Left renal pelvis (tissue), 4 donors: ENCODE measurements around the gene NPHS2. TPM values are rescaled to one million over a fixed set of nuclear protein-coding genes. Genes with fewer than 3 reads are reported as not detected.

Source experiments
- DNase-seq, 4 donors: peaks; one replicate each; pipeline ENCODE4 v3.0.0-alpha.2; 2013; ENCODE audit warnings: low read depth in 4 of 4, low spot score in 3 of 4
- polyA plus RNA-seq, 4 donors: library from polyadenylated mRNA; unstranded; fragments of 120-200 nt; gene quantifications; one replicate each; pipeline ENCODE4 v1.2.1, GENCODE V29; 2013; ENCODE audit not compliant: insufficient read length in 4 of 4

NPHS2 gene
- polyA plus RNA-seq, result 100 to 1,000 TPM in 3 of 4 donors, 1 to 10 TPM in 1; 5.0 to 444 (median 386) TPM

DNA sequence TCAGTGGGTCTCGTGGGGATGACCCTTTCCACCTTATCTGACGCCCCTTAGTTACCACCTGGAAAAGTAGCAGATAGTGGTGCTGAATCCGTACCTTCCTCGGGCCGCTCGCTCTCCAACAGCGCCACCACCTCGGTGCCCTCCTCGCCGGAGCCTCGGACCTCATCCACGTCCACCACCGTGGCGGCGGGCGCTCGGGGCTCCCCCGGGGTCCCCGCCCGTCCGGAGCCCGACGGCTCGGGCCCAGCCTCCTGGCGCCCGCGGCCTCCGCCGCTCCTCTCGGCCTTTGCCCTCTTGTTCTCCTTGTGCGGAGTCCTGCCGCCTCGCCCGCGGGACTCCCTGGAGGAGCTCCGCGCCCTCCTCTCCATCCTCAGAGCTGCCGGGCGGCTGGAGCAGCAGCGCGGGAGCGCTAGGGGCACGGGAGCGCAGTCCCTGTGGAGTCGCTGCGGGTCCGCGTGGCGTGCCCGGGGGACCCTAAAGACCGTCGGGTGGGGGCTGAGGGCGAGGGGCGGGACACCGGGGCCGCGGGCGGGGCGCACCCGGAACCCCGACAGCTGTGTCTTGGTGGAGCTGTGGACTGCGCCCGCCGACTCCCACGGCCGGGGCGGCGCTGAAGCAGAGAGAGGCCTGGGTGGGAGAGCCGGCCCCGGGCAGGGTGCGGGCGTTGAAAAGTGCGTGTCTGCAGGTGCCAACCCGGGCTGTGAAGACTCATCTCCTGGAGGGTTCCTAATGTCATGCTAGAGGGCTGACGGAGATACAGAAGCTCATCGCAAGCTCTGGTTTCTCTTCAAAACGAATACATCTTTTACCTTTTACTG lies at the start of gene NPHS2:
Gene NPHS2, minus strand, starts transcription at position 452 of the 818 bp plus-strand sequence. Its CDS starts 84 bp downstream, at position 368.
- no peak for DNase-seq

DNA sequence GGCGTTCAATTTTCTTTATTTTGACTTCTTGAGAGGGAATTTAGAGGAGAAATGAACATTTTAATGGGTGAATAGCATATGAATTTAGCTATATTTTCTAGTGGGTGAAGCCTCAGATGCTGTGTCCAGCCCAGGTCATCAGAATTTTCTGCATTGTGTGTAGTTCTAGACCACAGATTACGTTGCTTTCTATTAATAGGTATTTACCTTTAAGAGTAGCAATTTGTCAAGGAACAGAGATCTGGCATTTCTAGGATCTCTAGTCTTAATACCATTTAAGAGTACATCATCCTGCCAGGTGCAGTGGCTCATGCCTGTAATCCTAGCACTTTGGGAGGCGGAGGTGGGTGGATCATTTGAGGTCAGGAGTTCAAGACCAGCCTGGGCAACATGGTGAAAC lies 36.6 kb upstream of the NPHS2 start:
- DNase-seq, result no peak

DNA sequence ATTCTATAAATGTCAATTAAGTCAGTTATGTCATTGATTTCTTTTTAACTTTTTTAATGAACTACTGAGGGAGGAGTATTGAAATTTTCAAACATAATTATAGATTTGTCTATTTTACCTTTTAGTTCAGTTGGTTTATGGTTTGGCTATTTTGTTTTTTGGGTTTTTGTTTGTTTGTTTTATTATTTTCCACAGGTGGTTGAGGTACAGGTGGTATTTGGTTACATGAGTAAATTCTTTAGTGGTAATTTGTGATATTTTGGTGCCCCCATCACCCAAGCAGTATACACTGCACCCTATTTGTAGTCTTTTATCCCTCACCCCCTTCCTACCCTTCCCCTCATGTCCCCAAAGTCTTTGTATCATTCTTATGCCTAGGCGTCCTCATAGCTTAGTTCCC lies 25.3 kb upstream of the NPHS2 start:
- no peak for DNase-seq

DNA sequence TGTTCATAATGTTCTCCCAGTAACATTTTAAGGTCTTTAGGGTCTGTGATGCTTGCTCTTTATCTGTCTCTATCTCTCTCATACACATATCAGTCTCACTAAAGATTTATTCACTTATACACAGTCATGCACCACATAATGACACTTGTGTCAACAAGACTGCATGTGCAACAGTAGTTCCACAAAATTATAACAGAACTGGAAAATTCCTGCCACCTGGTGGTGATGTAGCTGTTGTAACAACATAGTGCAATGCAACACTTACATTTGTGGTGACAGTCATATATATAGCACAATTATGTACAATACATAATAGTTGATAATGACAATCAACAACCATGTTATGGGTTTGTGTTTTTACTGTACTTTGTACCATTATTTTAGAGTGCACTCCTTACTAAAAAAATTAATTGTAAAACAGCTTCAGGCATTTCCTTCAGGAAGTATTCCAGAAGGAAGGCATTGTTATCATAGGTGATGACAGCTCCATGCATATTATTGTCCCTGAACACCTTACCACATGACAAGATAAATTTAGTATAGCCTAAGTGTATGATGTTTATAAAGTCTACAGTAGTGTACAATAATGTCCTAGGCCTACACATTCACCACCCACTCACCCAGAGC lies 24.0 kb upstream of the NPHS2 start:
- DNase-seq, result no peak

DNA sequence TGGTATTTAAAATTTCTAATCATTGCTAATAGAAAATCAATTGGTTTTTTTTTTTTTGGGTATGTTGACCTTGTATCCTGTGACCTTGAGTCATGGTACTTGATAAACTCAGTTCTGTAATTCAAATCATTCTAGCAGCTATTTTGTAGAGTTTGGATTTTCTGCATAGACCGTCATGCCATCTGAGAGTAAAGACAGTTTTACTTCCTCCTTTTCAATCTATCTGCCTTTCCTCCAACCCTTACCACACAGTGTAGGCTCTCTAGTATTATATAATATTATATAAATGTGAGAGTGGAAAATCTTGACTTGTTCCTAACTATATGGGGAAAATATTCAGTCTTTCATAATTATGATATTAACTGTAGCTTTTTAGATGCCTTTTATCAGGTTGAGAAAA lies 22.9 kb upstream of the NPHS2 start:
- no peak for DNase-seq

DNA sequence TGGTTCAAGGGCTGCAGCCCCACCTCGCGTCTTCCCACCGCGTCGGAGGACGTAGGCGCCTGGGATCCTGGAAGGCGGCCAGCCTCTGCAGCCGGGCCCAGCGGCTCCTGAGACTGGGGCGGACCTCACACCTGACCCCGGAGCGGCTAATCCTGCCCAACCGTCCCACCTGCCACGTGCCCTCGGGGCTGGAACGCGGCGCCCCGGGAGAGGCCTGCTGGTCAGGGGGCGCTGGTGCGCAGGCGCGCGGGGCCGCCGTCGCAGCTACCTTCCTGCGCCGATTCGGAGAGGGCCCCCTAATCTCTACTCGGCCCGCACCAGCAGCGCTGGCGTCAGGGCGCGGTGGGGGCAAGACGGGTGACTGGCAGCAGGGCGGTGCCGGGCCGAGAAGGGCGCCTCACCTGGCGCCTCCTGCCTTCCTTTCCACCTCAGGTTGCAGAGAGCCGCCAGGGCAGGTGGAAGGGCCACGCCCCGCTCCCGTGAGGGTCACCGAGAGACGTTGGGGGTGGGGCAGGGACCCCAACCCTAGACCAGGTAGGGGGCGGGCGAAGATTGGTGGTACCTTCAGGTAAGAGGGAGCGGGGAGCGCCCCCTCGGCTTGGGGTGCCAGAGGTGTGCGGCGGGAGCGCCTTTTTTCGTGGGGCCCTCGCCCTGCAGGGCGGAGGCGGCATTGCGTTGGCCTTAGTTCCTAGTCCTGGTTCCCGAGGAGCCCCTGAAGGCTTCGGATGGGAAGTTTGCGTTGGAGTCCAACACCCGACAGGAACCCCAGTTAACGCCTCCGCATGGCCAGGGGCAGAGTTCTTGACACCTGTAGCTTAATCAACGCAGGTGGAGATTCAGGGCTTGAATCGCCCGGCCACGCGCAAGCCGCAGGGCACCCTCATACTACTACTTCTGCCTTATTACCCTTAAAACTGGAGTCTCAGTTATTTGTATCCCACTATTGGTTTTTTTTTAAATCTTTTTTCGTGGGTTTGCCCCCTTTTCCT lies 16.1 kb upstream of the NPHS2 start, which contains the start of gene TDRD5:
Gene TDRD5, plus strand, starts transcription at position 241 of the 989 bp plus-strand sequence. CDS start 784 bp downstream, outside the sequence.
- DNase-seq, result no peak

DNA sequence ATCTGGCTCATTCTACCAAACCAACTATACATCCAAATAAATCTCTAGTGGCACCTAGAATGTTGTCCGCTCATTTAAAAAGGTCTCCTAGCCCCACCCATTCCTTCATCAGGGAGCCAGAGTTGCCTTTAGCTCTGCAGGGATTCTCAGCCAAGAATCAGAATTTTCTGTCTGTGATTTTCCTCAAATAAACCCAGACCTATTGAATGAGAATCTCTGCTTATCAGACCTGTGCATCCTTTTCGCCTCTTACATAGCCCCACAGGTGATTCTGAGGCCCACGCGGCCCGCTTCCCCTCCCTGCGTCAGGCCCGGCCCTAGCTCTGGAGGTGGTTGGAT lies 15.5 kb upstream of the NPHS2 start:
- DNase-seq, result no peak

DNA sequence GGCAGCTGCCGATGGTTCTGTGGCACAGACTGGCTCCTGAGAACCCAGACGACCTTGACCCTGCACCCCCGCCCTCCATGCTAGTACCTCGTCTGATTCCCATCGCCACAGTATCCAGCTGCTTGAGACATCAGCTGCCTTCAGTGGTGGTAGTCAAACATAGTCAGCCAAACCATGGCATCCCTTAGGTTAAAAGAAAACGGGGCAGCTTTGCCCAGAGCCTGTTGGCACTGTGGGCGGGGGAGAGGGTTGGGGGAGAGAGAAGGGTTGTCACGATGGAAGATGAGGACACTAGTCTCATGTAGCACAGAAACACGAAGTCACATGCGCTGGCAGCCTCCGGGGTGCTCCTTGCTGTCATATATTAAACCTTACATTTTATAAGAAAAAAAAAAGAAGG lies 14.9 kb upstream of the NPHS2 start:
- no peak for DNase-seq

DNA sequence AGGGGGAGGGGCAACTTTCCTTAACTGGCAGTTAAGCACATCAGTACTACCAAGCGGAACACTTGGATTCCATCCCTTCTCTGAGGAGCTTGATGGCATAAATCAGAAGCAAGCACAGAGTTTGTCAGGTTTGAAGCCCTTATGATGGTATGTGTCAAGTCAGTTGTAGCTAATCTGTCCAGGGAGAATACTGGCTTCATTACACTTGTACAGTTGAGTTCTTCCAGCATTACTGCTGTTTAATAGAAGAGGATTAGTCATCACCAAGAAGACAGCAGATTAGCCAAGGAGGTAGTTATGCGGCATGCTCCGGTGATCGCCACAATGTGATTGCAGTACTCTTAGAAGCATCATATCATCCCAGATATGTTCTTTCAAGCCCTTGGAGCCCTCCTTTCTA lies 13.8 kb upstream of the NPHS2 start:
- DNase-seq, result no peak

DNA sequence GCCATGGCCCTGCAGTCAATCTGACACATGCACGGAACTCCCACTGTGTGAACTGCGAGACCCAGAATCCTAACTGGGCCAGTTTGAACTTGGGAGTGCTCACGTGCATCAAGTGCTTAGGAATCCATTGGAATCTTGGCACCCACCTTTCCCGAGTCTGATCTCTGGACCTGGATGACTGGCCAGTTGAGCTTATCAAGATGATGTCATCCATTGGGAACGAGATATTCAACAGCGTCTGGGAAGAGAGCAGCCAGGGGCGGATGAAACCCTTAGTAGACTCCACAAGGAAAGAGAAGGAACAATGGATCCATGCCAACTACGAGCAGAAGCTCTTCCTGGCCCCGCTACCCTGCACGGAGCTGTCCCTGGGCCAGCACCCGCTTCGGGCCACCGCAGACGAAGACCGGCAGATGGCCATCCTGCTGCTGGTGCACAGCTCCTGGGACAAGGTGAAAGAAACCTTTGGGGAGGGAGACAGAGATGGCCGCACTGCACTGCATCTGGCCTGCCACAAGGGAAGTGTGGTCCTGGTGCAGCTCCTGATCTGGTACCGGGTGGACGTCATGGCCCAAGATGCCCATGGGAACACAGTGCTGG lies 12.8 kb upstream of the NPHS2 start:
- no peak for DNase-seq

DNA sequence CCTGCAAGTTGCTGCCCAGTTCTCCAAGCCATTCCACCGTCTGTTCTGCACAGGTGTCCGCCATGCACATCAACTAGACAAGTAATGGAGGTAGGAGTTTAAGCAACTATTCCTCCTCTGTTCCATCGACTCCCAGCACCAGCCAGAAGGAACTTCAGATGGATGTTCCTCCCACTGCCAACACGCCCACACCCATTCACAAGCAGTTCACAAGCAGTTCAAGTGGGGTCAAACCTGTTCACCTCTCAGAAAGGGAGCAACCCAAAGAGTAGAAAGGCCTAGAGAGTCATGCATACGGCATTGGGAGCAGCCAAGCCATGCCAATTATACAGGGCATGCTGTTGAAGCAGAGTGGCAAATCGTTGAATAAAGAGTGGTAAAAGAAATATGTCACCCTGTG lies 11.6 kb upstream of the NPHS2 start:
- DNase-seq, result no peak

DNA sequence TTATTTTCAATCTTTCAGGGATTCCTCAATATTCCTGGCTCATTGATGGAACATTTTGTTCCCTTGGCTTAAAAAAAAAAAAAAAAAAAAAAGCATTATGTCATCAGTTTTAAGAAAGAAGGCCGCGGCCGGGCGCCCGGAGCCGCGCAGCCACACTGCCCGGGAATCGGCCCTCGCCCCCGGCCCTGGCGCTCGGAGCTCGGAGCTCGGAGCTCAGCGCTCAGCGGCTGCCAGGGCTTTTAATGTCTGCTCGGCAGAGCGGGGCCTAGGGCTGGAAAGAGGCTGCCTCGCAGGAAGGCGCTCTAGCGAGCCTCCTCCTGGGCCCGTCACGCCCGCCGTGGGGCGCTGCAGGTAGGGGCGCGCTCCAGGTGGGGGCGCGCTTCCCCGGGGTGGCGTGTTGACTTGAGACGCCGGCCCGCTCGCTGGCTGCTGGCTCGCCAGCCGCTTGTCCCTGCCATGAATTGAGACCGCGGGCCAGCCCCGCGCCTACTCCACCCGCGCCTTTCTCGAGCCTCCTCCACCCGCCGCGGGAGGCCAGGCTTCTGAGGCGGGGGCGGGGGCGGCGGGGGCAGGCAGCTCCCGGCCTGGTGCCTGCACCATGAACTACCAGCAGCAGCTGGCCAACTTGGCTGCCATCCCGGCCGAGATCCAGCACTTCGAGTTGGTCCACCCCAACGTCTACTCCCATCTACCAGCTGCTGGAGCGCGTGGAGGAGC lies 10.5 kb upstream of the NPHS2 start:
- peak in 3 of 4 donors; percentile 46 to 58 (median 47) for DNase-seq

DNA sequence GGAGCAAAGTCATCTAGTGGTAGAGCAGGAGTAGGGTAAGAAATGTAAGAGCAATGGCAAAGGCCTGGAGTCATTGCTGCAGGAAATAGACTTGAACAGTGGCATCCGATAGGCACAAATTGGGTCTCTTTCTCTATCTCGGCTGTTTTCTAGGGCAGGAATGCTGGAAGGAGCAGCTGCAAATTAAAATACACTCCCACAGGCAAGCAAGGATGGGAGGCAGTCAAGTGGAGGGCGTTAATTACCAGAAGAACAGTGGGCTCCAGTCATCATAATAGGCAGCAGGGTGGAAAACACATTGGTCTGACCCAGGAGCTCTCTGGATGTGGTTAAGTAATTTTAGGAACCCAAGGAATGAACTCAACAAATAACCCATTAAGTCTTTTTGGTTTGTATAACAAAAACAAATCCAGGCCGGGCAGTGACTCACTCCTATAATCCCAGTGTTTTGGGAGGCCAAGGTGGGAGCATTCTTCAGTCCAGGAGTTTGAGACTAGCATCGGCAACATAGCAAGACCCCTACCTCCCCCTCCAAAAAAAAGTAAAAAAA lies 8.1 kb upstream of the NPHS2 start:
- DNase-seq, result no peak

DNA sequence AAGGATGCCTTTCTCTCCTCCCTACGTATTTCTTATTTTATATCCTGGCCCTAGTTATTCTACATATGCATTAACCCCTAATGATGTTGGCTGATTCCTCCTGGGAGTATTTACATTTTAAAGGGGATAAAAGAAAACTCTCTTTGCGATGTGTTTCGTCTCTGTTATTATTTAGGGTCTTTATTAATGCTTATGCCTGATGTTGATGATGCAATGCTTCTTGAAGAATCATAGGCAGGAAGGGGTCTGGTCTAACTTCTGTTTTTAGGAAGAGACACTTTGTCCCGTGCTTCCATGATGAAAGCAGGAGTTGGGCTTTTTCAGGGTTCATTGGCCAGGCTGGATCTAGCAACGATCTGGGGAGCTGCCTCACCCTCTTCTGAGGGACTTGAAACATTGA lies 761 bp upstream of the NPHS2 start:
- no peak for DNase-seq

DNA sequence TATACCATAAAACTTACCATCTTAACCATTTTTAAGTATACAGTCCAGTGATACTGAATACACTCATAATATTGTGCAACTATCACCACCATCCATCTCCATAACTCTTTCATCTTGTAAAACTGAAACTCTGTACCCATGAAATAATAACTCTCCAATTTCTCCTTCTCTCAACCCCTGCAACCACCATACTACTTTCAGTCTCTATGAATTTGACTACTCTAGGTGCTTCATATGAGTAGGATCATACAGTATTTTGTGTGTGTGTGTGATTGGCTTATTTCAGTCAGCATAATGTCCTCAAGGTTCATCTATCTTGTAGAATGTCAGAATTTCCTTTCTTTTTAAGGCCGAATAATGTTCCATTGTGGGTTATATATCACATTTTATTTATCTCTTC lies 17.7 kb downstream of the NPHS2 start:
- DNase-seq, result no peak

DNA sequence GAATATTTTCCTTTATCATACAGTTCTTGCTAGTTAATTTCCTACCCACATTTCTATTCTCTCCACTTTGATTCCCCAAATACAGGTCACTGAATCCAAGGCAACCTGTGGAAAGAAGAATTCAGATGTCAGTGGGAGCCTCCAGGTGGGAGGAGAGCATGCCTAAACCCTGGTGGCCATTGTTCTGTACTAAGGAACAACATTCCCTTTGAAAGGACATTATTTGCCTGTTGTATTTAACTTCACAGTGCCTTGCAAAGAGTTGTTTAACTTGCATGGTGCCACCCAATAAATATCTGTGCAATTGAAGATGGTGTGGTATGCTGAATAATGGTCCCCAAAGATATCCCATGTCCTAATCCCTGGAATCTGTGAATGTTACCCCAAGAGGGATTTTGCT lies 21.3 kb downstream of the NPHS2 start:
- DNase-seq, result no peak

DNA sequence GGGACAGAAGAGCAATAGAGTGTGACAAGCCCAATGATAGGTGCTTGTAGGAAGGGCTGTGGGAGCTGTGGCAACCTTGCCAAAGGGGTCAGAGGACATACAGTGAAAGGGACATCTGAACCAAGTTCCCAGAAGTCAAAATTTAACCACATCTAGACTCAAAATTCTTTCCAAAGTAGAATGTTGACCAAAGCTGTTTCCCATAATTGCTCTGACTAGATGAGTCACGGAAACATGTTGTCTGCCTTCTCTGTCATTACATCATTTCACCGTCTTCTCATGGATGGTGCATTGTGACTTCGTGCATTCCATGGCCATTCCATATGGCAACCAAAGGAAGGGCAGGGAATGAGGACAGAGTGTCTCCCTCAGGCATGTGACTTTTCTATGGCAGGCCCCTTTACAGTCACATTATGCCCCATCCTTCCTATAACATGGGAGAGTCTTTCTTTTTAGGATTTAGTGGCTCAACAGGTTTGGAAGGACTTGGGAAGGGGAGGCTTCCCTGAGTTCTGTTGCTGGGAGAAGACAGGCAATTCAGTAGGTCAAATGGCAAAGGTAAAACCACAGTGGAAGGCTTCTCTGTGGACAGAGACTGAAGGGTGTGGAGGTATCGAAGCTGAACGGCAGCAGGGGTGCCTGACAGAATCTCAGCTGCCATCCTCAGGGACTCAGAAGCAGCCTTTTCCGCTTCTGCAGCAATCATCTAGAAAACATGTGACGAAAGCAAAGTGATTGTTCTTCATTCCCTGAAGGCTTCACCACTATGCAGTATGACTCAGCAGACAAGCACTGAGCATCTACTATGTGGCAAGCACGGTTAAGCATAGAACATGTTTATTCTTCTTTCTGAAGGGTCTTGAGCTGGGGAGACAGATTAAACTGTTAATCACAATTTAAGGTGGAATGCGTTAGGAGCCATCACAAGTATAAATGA lies 24.7 kb downstream of the NPHS2 start:
- DNase-seq, result no peak

DNA sequence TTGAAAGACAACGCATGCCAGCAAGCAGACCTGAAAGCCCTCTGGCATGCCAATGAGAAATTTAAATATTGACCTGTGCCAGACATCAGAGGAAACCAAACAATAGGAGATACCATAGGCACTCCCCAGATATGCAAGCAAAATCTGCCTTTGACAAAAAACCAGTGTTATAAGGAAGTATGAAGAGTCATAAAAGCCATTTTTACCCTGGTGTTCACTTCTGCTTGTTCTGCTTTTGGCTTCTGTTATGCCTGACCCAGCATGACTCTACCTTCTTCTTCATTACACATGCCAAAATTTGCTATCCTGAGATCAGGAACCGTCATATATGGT lies 26.4 kb downstream of the NPHS2 start:
- no peak for DNase-seq
